HG03354 (cell line): ENCODE results near the gene ABLIM2.

Experiments
- ATAC-seq: cut with Tn5 transposase; IDR thresholded peaks from one replicate; pipeline ENCODE4 v1.9.1; 2021; ENCODE audit warnings: mild to moderate bottlenecking; ENCODE audit not compliant: unreplicated experiment, poor library complexity, severe bottlenecking

Gene ABLIM2

DNA sequence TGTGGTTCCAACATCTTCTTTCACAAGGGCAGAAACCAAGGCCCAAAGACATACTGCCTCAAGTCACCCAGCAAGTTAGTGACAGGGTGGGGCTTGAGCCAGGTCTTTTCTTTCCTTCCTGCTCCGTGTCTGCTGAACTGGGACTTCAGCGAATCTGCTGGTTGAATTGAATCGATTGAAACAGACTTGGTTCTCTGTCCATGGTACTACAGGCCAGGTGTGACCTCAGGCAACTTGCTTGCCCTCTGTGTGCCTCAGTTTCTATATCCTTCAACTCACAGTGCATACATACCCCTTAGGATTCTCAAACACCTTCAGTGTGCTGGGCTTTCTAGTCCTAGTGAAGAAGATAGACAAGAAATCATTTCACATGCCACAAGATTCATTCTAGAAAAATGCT lies 2.0 kb upstream of the ABLIM2 start:
- ATAC-seq, result no peak

DNA sequence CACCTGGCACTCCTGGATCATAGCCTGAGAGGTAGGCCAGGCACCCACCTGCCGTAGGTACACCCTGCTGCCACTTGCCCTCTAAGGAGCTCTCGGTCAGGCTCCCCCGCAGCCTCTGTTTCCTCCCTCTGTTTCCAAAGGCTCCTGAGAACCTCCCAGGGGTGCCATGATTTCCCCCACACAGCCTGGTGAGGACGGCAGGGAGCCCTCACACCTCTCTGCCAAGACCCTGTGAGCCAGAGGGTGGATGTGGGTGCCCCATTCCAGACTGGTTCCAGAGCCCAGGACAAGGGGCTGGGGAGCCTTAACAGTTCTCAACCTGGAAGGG lies 1.6 kb upstream of the ABLIM2 start:
- ATAC-seq, result no peak

DNA sequence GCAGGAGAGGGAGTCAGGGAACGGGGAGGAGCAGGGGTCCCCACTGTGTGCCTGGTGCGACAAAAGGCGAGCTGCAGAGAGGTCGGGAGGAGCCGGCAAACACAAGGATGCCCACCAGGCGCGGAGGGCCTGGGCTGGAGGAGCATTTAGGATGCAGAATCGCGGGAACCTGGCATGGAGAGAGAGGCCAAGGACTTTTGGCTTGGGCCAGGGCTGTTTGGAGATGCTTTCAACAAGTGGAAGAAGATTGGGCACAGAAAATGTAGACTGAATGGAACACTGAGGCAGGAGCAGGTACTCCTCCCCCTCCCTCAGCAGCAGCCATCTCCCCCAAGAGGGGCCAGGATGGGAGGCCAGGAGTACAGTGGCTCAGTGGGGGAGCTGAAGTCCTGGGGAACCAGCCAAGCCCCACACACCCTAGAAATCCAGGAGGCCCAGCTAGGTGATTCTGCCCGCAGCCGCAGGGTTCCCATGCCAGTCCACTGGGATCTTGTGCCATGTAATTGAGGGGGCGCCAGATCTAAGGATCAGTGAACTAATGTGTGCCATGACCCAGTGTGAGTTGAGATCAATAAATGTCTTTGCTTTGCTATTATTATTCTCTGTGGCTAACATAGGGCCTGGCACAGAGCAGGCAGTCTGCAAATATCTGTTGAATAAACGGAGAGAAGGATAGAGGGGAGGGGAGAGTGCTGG lies 1.1 kb upstream of the ABLIM2 start:
- ATAC-seq, result no peak

DNA sequence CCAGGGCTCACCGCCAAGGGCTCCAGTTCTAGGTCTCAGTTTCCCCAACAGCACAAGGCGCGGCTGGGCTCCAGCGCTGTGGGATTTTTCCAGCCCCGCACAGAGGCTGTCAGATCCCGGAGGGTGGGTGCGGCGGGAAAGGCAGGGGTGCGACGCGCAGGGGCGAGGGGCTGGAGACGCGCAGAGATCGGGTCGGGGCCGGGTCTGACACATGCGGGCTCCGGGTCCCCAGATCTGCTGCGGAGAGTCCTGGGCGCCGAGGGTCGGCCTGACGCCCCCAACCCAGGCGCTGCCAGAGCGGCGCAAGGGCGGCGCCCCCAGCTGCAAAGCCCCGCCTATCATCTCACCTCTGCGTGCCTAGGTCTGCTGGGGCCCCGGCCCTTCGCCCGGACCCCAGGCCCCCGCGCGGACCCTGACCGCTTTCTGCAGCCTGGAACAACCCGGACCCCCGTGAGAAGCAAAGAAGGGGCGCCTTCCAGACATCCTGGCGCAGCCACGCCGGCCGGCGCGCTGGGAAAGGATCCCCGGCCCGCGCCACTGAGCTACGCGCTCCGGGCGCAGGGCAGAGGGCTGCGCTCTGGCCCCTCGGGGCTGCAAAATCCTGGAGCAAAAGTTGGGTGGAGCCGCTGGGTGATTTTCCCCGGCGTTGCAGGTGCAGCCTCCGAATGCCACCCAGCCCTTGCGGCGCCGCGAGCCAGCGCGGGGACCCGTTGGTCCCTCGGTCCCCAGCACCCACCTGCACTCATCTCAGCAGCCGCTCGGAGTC lies 486 bp downstream of the ABLIM2 start:
- ATAC-seq, result no peak

DNA sequence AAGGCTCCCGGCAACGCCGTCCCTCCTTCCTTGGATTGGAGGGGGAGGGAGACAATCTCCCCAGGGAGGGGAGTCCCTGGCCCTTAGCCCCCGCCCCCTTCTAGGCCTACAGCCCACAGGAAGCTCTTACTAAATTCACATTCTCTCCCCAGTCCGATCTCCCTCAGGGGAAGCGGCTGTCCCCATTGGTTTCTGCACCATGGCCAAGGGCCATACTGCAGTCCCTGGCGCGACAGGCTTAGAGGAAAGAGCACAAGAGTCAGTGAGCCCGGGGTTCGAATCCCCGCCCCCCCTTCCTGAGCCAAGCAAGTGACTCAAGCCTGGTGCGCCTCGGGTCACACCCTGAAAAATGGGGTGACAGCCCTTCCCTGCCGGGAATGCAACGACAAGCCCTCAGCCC lies 1.1 kb downstream of the ABLIM2 start:
- ATAC-seq, result no peak

DNA sequence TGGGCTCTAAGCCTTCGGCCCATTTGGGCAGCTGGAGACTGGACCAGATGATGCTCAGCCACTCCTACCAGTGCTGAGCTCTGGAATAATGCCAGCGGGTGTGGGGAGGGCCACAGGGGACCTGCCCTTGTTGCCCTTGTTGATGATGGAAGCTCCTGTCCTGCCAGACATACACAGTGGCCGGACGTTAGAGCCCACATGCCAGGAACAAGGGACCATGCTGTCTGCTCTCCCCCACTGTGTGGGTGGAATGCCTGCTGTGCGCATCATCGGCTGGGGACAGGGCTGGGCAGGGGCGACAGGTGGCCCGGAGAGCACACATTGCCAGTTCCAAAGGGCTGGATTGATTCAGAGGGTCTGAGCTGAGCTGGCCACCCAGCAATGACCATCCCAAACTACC lies 2.0 kb downstream of the ABLIM2 start:
- no peak for ATAC-seq

DNA sequence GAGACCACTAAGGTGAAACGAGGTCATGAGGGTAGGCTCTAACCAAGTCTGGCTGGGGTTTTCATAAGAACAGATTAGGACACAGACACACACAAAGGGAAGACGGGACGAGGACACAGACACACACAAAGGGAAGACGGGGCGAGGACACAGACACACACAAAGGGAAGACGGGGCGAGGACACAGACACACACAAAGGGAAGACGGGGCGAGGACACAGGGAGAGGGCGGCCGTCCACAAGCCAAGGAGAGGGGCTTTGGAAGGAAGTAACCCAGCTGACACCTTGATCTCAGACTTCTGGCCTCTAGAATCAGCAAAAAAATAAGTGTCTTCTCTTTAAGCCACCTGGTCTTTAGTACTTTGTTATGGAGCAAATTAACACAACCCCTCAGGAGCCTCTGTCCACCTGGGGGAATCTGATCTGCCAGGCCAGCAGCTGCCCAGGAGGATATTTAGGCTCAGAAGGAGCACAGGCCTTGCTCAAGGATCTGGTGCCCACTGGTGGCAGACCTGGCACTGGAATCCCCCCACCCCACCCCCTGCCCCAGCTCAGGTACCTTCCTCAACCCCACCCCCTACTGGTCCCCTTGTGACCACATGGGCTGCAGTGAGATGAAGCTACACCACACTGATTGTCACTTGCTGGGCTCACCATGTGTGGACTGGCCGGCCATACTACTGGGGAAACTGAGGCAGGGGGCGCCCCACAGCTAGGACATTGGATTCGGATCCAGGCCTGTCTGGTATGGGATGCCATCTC lies 2.8 kb downstream of the ABLIM2 start:
- ATAC-seq, result no peak

DNA sequence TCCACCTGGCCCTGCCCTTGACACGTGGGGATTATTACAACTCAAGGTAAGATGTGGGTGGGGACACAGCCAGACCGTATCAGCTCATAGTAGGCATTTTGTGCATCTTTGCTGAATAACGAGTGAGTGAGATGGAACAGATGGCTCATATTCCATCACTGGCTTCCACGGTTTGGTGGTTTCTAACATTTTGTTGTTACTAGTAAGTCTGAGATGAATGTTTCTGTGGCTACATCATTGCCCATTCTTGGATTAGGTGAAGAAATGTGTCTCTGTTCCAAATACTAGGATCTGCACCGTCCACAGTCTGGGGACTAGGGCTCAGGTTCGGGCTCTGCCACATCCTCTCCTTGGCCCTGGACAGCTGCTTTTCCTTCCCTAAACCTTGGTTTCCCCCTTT lies 3.6 kb downstream of the ABLIM2 start:
- no peak for ATAC-seq

DNA sequence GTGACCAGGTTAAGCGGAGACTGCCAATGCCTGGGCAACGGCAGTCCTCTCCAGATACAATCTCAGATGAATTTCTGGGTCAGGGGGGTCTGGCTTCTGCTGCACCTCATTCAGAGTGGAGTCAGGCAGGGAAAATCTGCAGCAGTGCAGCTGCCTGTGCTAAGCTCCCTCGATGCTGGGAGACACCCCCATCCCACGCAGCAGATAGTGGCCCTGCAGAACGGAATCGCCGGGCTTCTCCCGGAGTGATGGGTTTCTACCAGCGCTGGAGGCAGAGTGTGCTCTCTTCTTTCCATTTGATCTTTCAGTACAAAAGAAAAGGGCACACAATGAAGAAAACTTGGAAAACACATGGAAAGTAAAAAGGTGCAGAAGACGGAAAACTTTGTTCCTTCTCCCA lies 5.2 kb downstream of the ABLIM2 start:
- no peak for ATAC-seq

DNA sequence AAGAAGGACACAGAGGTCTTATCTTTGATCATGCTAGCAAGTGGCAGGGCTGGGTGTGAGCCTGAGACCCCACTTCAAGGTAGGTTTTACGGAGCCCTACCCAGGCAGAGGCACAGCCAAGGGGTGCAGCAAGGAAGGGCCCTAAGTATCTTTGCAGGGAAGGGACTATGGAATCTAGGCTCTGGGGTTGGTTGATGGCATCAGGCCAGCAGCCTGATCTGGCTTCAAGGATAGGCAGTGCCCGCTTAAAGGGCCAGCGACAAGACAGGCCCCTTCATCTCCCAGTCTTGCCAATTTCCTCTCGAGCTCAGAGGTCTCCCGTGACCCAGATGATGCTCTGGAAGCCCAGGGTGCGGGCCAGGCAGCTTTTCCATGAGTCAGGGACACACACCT lies 5.8 kb downstream of the ABLIM2 start:
- ATAC-seq, result no peak

DNA sequence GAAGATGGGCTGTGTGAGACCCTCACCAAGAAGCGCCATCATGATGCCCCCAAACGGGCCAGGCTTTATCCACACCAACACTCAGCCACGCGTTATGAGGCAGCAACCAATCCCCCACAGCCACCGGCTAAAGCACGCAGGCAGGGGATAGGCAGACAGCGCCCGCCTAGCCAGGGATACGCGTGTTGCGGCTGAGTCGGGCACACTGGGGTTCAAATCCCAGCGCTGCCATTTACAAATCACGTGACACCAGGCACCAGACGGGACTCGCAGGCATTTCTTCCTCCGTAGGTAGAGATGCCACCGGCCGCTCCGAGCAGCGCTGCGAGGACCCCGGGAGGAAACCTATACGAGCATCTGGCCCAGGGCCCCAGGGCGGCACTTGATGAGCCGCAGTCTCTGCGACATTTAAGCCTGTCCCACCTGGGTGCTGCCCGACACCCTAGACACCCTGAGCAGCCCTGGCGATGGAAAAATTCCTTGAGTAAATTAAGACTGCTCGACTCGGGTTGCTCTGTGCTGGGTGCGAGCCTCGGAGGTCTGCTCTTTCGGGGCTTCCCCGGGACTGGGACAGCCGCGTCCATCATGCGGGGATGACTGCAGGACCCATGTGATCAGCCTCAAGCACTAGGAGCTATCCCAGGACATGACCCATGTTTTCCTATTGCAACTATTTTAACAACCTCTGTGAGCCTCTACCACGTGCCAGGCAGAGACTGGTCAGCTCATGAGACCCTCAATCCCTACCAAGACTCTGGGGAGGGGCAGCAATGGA lies 6.3 kb downstream of the ABLIM2 start:
- no peak for ATAC-seq

DNA sequence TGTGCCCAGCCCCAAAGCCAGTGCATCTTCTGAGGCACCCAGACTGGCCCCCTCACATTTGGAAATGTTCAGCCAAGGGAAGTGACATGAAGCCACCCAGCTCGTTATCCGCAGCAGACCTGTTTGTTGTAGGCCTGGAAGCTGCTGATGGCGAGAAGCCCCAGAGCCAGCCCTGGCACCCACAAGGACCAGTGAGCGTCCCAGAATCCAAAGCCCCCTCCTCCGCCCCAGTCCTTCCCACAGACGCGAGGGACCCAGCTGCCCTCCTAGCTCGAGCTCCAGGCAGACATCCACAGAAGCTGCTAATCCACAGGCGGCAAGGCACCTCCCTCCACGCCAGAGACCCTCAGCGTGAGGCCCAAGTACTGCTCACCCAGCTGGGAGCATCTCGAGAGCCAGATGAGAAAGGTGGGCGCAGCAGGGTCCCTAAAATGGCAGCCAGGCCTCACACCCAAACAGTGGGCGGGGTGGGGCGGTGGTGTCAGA lies 7.4 kb downstream of the ABLIM2 start:
- ATAC-seq, result no peak

DNA sequence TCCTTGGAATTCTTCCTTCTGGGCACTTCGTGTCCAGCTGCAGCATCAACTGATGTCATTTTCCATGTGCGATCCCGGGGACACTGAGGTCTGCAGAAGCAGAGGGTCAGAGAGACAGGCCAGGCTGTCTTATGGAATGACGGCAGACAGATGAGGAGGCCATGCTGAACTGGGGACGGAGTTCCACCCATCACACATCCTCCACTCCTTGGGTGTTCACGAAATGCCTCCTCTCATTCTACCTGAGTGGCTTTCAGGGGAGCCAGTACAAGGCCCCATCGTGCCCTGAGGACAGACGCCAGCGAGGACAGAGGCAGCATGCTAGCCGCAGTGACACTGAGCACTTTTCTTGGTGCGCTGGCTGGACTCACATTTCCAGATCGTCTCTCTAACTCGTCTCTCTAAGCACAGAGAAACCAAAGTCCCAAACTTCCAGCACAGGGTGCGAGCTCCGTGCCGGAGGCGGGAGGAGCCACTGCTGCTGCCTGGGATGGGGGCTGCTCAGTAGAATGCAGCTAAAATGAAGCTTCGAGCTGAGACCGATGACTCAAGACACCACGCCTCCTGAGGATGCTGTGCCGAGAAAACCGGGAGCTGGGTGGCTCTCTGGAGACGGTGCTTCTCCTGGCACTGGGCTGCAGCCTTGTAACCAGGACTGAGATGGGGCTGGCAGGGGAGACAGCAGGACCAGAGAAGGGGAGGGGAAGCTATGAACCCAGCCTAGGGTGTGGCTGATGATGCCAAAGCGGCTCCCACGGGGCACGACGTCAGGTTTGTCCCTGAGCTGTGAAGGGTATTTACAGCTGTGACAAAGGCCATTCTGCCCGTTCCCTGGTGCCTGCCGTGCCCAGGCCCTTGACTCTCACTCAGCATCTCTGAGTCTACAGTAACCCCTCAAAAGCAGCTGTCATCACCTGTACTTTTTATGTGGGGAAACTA lies 8.2 kb downstream of the ABLIM2 start:
- no peak for ATAC-seq

DNA sequence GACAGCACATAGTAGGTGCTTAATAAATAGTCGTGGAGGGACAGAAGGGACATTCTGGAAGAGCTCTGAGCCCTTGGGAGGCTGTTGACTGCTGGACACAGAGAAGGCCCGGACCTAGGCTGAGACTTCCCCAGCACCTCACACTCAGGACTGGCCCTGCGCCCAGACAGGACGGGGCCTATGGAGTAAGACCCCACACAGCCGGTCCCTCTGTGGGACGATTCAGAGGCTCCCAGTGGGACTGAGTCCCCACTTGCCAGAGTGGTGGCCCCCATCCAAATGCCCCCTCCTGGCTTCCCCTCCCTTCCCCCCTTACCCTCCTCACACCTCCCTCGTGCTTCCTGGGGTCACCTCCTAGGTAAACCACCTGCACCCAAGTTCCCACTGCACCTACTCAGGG lies 8.9 kb downstream of the ABLIM2 start:
- no peak for ATAC-seq

DNA sequence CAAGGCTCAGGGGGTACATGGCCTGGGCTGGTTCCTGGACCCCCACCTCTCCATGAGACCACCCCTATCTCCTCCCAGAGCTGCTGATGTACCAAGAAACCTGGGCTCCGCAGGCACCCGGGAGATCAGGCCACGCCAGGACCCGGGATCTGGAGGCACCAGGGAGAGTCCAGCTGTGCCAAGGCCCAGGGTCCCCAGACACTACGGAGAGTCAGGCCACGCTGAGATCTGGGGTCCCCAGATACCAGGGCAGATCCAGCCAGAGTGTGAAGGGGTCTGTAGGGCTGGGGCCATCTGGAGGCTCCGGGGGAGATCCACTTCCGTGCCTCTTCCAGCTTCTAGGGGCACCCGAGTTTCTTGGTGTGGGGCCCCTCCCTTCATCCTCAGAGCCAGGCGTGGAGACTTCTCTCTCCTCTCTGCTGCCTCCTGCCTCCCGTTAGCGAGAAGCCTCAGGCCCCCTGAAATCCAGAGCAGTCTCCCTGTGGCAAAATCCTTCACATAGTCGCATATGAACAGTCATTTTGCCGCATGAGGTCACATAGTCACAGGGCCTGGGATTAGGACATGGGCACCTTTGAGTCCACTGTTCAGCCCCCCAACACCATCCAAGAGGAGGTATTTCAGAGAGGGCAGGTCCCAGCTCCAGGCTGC lies 9.7 kb downstream of the ABLIM2 start:
- ATAC-seq, result no peak

DNA sequence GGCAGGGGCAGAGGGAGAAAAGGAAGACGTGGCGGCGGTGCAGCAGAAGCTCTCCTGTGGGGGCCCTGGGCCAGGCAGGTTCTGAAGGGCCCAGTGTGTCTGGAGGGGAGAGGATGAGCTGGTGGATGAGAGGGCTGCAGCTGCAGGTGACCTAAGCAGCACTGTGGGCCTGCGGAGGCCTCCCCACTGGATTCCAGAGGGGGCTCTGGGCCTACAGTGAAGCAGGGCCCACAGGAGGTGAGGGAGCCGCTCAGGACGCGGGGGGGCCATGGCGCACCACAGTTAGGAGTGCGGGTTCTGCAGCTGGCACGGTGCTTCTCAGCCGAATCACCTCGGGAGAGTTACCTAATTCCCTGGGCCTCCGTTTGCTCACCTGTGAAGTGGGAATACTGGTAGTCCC lies 10.5 kb downstream of the ABLIM2 start:
- ATAC-seq, result no peak

DNA sequence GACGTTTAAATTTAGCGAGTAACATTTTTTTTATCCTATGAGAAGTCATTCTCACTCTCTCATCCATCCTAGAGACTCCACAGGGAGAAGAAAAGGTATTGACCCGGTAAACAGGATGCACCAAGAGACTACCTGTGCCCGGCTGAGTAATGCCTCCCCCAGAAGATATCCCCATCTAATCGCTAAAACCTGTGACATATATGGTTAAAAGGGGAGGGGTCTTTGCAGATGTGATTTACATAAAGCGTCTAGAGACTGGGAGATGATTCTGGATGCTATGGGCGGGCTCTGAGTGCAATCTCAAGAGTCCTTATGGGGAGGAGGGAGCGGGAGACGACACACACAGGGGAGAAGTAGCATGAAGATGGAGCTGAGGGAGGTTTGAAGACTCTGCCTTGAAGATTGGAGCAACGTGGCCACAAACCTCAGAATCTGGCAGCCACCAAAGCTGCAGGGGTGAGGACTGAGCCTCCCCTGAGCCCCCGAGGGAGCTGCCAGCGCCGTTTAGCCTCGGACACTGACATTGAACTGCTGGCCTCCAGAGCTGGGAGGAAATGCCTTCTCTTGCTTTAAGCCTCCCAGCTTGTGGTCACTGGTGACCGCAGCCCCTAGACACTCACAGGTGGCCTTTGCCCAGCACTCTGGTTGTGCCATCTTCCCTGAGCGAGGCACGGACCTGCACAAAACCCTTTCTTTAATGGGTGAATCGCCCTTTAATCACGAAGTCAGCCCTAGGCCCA lies 11.2 kb downstream of the ABLIM2 start:
- ATAC-seq, result no peak

DNA sequence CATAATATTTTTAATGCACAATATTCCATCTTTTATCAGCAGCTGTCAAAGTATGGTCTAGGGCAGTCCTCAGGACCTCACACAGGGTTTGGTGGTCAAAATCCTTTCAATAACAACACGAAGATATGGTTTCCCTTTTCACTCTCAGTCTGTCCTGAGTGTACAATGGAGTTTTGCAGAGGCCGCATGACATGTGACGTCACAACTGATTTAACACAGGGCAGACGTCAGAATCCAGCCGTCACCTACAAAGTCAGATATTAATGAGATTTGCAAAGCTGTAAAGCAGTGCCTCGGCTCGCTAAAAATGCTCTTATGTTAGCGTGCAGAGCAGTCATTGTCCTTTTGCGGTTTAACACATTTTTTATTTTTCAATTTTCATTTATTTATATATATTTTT lies 12.5 kb downstream of the ABLIM2 start:
- ATAC-seq, result no peak
